Activated CD8-positive, alpha-beta memory T cell treated with anti-CD3 and anti-CD28 coated beads, Interleukin-2, amount 10 ng/mL, durations not matched to agents 7 days and 5 days (primary cell): ENCODE measurements around the gene FBRSL1. TPM values are rescaled to one million over a fixed set of nuclear protein-coding genes. Genes with fewer than 3 reads are reported as not detected.
"Not testable (repeated sequence)": the region's sequence is repeated elsewhere in the genome, so short reads cannot be mapped to it uniquely, and the experiment has no call there.

ENCODE experiments used
- ATAC-seq: fragments of 150-1000 bp; cut with Tn5 transposase; one replicate; pipeline ENCODE4 v1.10.0; 2021; ENCODE audit warnings: moderate library complexity
- CTCF ChIA-PET: fragments of 350-600 bp; sonication (Branson Sonifier 250); formaldehyde crosslinking; loops from one replicate; lab custom pipeline; 2021; ENCODE audit warnings: antibody characterized with exemption; lab: Charles Lee
- DNase-seq: peaks from one replicate; pipeline ENCODE4 v3.0.0-alpha.2; 2020
- H3K27ac Mint-ChIP-seq: one replicate; pipeline ENCODE4 v1.8.0; 2021; ENCODE audit warnings: mild to moderate bottlenecking, mixed read lengths
- H3K27me3 Mint-ChIP-seq: one replicate; pipeline ENCODE4 v1.8.0; 2021; ENCODE audit warnings: mixed read lengths
- H3K36me3 Mint-ChIP-seq: one replicate; pipeline ENCODE4 v1.8.0; 2021; ENCODE audit warnings: mild to moderate bottlenecking, mixed read lengths
- H3K4me1 Mint-ChIP-seq: one replicate; pipeline ENCODE4 v1.8.0; 2021; ENCODE audit warnings: mixed read lengths
- H3K4me3 Mint-ChIP-seq: one replicate; pipeline ENCODE4 v1.8.0; 2021; ENCODE audit warnings: mild to moderate bottlenecking, moderate library complexity, mixed read lengths
- H3K9me3 Mint-ChIP-seq: one replicate; pipeline ENCODE4 v1.8.0; 2022; ENCODE audit warnings: low read depth, mixed read lengths
- total RNA-seq, 2 experiments: library from RNA; stranded (reverse); gene quantifications; one replicate each; pipeline ENCODE4 v1.2.3, GENCODE V29; 2021

Gene FBRSL1
- total RNA-seq = 10 to 100 TPM; 48.1 to 48.6 TPM

DNA sequence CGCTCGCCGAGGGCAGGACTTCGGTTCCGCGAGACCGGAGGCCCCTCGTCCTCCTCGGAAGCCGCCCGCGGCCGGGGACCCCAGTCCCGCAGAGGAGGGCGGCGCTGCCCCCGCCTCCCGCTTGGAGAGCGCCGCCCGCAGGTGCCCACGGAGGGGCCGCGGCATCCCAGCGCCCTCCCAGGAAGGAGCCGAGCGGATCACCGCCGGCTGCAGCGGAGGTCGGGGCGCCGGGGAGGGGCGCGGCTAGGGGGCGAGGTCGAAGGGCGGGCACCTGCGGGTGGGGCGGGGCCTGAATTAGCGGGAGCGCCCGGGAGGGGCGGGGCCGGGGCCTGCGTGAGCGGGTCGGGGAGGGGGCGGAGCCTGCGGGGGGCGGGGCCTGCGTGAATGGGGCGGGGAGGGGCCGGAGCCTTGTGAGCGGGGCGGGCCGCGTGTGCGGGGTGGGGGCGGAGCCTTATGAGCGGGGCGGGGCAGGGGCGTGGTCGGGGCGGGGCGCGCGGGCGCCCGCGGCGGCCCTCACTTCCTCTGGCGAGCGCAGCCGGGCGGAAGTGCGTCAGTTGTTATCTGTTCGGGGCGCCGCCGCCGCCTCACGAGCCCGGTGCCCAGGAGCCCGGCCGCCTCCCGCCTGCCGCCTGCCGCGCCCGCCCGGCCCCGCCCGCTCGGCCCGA, at the start of gene FBRSL1:
FBRSL1 (plus strand) TSS at position 550 of the 665 bp plus-strand sequence.
- Mint-ChIP-seq H3K36me3 (no peaks in the 10 kb centered on the region), H3K4me1 (peaks cover 50% of the 10 kb centered on the region), H3K27ac (peak within 1 kb of the TSS; percentile 95), H3K4me3 (peak within 1 kb of the TSS; percentile 85), H3K27me3 (no peaks in the 10 kb centered on the region), H3K9me3 (no peaks in the 10 kb centered on the region)
- DNase-seq (peak; percentile 94), ATAC-seq (peak; percentile 75)
- CTCF ChIA-PET = no interaction called here

DNA sequence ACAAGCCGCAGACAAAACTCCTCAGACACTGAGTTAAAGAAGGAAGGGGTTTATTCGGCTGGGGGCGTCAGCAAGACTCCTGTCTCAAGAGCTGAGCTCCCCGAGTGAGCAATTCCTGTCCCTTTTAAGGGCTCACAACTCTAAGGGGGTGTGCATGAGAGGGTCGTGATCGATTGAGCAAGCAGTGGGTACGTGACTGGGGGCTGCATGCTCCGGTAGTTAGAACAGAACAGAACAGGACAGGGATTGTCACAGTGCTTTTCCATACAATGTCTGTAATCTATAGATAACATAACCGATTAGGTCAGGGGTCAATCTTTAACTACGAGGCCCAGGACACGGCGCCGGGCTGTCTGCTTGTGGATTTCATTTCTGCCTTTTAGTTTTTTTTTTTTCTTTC, 49.5 kb upstream of the FBRSL1 start:
- H3K9me3 Mint-ChIP-seq, H3K27me3 Mint-ChIP-seq, H3K36me3 Mint-ChIP-seq, H3K27ac Mint-ChIP-seq, DNase-seq, ATAC-seq, CTCF ChIA-PET, H3K4me3 Mint-ChIP-seq: not testable (repeated sequence)
- H3K4me1 Mint-ChIP-seq = peaks cover 25% of the 10 kb centered on the region

- H3K4me3 Mint-ChIP-seq = no peak overlapping the region
- no peak for DNase-seq
Observed at GRCh38 chr12:132441871-132442863, 47.8 kb upstream of the FBRSL1 start.

GRCh38 chr12:132443091-132443490, 46.9 kb upstream of the FBRSL1 start:
- CTCF ChIA-PET = no interaction called here
- H3K9me3 Mint-ChIP-seq = no peaks in the 10 kb centered on the region
- H3K4me3 Mint-ChIP-seq = no peak overlapping the region
- DNase-seq = no peak
- peaks cover 28% of the 10 kb centered on the region for H3K4me1 Mint-ChIP-seq
- no peak for ATAC-seq
- no peaks in the 10 kb centered on the region for H3K36me3 Mint-ChIP-seq
- H3K27ac Mint-ChIP-seq = no peak overlapping the region
- no peaks in the 10 kb centered on the region for H3K27me3 Mint-ChIP-seq

More at GRCh38 chr12:132441871-132442863, 47.8 kb upstream of the FBRSL1 start:
- CTCF ChIA-PET = interaction anchor here (1.2 kb wide), 1 partner anchor 12 kb away, joined by 3 read pairs; no protein-coding TSS in a partner anchor
- Mint-ChIP-seq H3K4me1 (peaks cover 32% of the 10 kb centered on the region), H3K27ac (no peak overlapping the region), H3K27me3 (no peaks in the 10 kb centered on the region), H3K36me3 (no peaks in the 10 kb centered on the region), H3K9me3 (no peaks in the 10 kb centered on the region)
- no peak for ATAC-seq

- Mint-ChIP-seq H3K9me3 (no peaks in the 10 kb centered on the region), H3K27me3 (no peaks in the 10 kb centered on the region), H3K4me1 (peaks cover 26% of the 10 kb centered on the region), H3K27ac (peak overlapping the region; percentile 96), H3K36me3 (no peaks in the 10 kb centered on the region), H3K4me3 (peak overlapping the region; percentile 79)
- DNase-seq = no peak
- no peak for ATAC-seq
- CTCF ChIA-PET = no interaction called here
Observed at GRCh38 chr12:132444283-132444682, 45.7 kb upstream of the FBRSL1 start.

- ATAC-seq (peak; percentile 90), DNase-seq (peak; percentile 91)
- peaks cover 34% of the 10 kb centered on the region for H3K4me1 Mint-ChIP-seq
- no peaks in the 10 kb centered on the region for H3K27me3 Mint-ChIP-seq
- peak overlapping the region; percentile 79 for H3K4me3 Mint-ChIP-seq
- no peaks in the 10 kb centered on the region for H3K9me3 Mint-ChIP-seq
- CTCF ChIA-PET = no interaction called here
- H3K36me3 Mint-ChIP-seq = no peaks in the 10 kb centered on the region
- peak overlapping the region; percentile 96 for H3K27ac Mint-ChIP-seq
Observed at GRCh38 chr12:132444957-132445883, 44.7 kb upstream of the FBRSL1 start.

DNA sequence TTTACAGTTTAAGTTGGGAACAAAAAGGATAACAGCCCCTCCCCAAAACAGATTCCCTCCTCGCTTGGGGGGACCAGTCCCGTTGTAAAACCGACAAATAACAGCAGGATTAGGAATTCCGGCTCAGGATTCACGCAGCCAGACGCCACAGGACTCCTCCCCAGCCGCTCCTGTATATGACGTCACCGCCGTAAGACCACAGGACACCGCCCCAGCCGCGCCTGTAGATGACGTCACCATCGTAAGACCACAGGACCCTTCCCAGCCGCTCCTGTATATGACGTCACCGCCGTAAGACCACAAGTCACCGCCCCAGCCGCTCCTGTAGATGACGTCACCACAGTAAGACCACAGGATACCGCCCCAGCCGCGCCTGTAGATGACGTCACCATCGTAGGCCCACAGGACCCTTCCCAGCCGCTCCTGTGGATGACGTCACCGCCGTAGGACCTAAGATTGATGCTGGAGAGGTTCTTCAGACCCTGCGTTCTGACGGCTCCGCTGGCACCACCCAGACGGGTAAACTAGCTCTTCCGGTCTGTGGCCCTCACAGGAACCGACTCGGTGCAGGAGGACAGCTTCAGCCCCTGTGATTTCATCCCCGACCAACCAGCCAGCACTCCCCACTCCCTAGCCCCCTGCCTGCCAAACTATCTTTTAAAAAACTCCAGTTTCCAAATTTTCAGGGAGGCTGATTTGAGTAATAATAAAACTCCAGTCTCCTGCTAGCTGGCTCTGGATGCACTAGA, 43.9 kb upstream of the FBRSL1 start:
- peak overlapping the region; percentile 96 for H3K27ac Mint-ChIP-seq
- ATAC-seq (peak; percentile 40), DNase-seq (peak; percentile 87)
- peak overlapping the region; percentile 79 for H3K4me3 Mint-ChIP-seq
- H3K36me3 Mint-ChIP-seq = no peaks in the 10 kb centered on the region
- H3K27me3 Mint-ChIP-seq = no peaks in the 10 kb centered on the region
- H3K4me1 Mint-ChIP-seq = peaks cover 34% of the 10 kb centered on the region
- CTCF ChIA-PET = no interaction called here
- no peaks in the 10 kb centered on the region for H3K9me3 Mint-ChIP-seq

GRCh38 chr12:132446633-132447326, 43.2 kb upstream of the FBRSL1 start:
- CTCF ChIA-PET = interaction anchor here (1.2 kb wide), 2 partner anchors 8 to 14 kb away, joined by 3 read pairs; no protein-coding TSS in a partner anchor
- peak overlapping the region; percentile 79 for H3K4me3 Mint-ChIP-seq
- peak overlapping the region; percentile 96 for H3K27ac Mint-ChIP-seq
- H3K4me1 Mint-ChIP-seq = peaks cover 34% of the 10 kb centered on the region
- ATAC-seq (no peak), DNase-seq (no peak)
- no peaks in the 10 kb centered on the region for H3K36me3 Mint-ChIP-seq
- no peaks in the 10 kb centered on the region for H3K27me3 Mint-ChIP-seq
- H3K9me3 Mint-ChIP-seq = no peaks in the 10 kb centered on the region

DNA sequence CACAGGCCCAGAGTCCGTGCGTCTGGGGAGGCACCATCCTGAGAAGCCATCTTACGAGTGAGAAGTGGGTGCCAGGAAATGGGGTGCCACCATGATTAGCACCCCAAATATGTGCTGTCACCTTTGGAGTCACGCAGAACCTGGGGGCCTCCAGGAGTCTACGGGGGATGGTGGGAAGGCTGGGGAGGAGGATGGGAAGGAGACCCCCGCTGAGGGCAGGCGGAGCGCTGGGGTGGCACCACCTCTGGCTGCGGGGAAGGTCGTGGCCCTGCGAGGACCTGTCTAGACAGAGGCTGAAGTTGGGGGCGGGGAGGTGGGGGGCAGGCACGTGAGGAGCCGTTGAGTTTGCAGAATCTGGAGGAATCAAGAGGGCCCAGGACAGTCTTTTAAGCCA, 42.6 kb upstream of the FBRSL1 start:
- Mint-ChIP-seq H3K27me3 (no peaks in the 10 kb centered on the region), H3K4me3 (no peak overlapping the region), H3K27ac (no peak overlapping the region), H3K4me1 (peaks cover 34% of the 10 kb centered on the region), H3K9me3 (no peaks in the 10 kb centered on the region), H3K36me3 (no peaks in the 10 kb centered on the region)
- DNase-seq = no peak
- ATAC-seq = no peak
- CTCF ChIA-PET = interaction anchor here (1.2 kb wide), 2 partner anchors 8 to 13 kb away, joined by 3 read pairs; no protein-coding TSS in a partner anchor

DNA sequence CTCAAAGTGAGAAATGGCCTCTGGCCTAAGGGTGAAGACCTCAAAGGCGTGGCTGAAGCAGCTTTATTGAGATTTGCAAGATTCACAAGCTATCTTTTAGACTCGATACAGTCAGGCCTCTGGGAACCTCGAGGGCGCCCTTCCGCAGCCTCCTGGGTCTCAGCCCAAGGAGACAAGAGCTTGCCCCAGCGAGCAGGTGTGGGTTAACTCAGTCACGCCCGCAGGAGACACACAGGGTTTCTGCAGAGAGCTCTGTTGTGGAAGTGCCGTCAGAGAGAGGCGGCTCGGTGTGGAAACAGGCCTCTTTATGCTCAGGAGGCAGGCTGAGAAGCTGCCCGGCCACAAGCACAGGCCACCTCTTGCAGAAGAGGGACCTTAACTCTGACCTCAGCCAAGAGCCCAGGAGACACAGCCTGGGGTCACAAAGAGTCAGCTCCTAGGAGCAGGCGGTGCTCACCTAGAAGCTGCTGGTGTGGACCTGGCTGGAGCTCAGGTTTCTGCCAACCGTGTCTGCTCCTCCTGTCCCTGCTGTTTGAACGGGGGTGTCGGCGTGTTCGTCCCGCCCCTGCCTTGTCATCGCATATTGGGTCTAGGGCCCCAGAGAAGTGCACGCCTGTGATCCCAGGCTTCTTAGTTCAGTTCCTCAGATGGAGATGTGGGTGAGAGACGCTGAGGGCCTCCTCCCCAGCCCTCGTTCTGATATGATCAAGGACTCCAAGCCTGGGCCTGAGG, 42.1 kb upstream of the FBRSL1 start:
- CTCF ChIA-PET = interaction anchor here (1.2 kb wide), 2 partner anchors 9 to 13 kb away, joined by 3 read pairs; no protein-coding TSS in a partner anchor
- H3K27ac Mint-ChIP-seq = no peak overlapping the region
- DNase-seq = no peak
- H3K4me3 Mint-ChIP-seq = no peak overlapping the region
- no peaks in the 10 kb centered on the region for H3K36me3 Mint-ChIP-seq
- no peaks in the 10 kb centered on the region for H3K27me3 Mint-ChIP-seq
- H3K9me3 Mint-ChIP-seq = no peaks in the 10 kb centered on the region
- H3K4me1 Mint-ChIP-seq = peaks cover 34% of the 10 kb centered on the region
- no peak for ATAC-seq

DNA sequence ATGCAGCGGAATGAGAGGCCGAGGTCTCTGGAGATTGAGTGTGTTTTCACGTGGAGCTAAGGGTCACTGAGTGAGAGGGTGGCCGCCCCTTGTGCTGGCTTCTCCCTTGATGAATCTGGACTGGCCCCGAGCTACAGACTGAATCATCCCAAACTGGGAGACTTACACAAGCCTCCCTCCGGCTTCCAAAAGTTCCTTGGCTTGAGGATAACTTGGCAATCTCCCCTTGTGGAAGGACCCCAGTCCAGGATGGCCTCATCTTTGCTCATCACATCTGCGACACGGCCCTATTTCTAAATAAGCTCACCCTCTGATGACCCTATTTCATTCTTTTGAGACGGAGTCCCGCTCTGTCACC, 41.5 kb upstream of the FBRSL1 start:
- H3K27ac Mint-ChIP-seq = no peak overlapping the region
- H3K4me3 Mint-ChIP-seq = no peak overlapping the region
- ATAC-seq (no peak), DNase-seq (no peak)
- no peaks in the 10 kb centered on the region for H3K27me3 Mint-ChIP-seq
- no peaks in the 10 kb centered on the region for H3K36me3 Mint-ChIP-seq
- peaks cover 34% of the 10 kb centered on the region for H3K4me1 Mint-ChIP-seq
- no peaks in the 10 kb centered on the region for H3K9me3 Mint-ChIP-seq
- CTCF ChIA-PET = no interaction called here
